GM21367 (cell line): ENCODE data around the gene CALN1.

Source experiments
- ATAC-seq: cut with Tn5 transposase; IDR thresholded peaks from one replicate; pipeline ENCODE4 v1.9.1; 2021; ENCODE audit not compliant: unreplicated experiment

The CALN1 gene

GRCh38 chr7:72053292-72053691, 358.8 kb downstream of the CALN1 start:
- ATAC-seq: no peak

DNA sequence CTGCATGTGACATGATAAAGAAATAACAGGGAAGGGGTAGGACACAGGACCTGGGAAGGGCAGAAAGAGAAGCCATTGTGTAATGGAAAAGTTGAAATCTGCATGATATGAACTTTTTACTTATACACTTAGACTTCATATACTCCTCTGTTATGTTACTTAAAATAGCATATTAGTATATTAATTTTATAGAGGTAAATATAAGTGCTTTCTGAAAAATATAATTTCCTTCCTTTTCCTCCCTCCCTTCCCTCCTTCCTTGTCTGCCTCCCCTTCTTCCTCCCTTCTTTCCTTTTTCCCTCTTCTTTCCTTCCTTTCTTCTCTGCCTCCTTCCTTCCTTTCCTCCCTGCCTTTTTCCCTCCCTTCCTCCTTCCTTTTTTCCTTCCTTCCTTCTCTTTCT, 363.7 kb downstream of the CALN1 start:
- ATAC-seq: no peak

- no peak for ATAC-seq
Measured at GRCh38 chr7:72042855-72043254, 369.3 kb downstream of the CALN1 start.

- no peak for ATAC-seq
Measured at GRCh38 chr7:72040641-72041040, 371.5 kb downstream of the CALN1 start.

- no peak for ATAC-seq
Measured at GRCh38 chr7:72039460-72039859, 372.7 kb downstream of the CALN1 start.

DNA sequence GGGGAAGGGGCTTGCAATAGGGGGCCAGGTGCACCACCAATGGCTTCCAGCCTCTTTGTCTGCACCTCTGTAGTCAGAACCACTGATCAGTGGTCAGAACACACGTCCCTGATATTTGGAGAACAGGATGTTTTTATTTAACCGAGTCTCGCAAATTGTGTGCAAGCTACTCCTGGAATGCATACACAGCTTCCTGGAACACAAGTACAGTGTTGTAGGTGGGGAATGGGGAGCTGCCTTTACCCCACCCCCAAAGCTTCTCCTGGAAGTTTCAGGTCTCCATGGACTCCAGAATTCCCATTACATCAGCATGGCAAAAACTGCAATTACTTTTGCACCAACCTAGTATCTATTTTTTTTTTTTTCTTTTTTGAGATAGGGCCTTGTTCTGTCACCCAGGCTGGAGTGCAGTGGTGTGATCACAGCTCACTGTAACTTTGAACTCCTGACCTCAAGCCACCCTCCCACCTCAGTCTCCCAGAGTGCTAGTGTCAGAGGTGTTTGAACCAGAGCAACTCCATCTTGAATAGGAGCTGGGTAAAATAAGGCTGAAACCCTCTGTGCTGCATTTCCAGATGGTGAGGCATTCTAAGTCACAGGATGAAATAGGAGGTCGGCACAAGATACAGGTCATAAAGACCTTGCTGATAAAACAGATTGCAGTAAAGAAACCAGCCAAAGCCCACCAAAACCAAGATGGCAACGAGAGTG, 374.0 kb downstream of the CALN1 start:
- no peak for ATAC-seq

GRCh38 chr7:72037516-72037915, 374.6 kb downstream of the CALN1 start:
- ATAC-seq: no peak

- ATAC-seq: no peak
Measured at GRCh38 chr7:72035266-72035665, 376.9 kb downstream of the CALN1 start.

- no peak for ATAC-seq
Measured at GRCh38 chr7:72032934-72033333, 379.2 kb downstream of the CALN1 start.

DNA sequence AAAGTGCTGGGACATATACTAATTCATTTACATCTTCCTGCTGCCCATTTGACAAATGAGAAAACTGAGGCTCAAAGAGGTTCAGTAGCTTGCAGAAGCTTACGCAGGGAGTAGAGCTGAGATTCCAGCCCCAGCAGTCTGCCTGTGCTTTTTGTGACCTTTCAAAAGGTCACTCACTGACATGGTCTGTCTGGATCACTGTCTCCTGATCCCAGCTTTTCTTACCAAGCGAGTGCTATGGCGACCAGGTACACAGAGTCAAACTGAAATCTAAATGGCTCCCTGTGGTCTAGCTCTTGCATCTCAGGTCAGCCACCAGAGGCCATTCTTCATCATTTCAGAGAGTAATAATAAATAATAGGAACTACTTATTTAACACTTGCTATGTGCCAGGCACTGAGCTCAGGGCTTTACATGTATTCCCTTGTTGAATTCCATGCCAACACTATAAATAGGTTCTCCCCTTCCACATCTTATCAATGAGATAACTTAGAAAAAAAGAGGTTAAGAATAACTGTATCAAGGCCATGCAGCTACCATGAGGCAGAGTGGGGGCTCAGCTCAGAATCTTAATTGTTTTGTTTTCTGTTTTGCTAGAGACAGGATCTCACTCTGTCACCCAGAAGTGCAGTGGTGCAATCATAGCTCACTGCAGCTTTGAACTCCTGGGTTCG, 381.0 kb downstream of the CALN1 start:
- ATAC-seq: no peak

DNA sequence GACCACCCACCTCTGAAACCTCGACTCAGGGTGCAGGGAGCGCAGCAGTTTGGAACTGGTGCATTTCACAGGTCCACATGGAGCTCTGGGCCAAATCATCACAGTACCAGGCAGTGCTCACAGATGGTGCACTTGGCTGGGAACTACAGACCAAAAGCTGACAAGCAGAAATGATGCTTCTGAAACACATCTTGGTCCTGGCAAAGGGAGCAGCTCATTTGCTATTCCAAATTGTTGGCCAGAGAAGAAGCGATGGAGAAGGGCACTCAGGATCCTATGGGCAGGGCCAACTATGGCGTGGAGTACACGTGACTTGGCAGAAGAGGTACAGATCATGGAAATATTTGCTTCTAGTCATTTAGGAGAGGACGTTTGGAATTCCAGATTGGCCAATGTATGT, 383.9 kb downstream of the CALN1 start:
- ATAC-seq: no peak

- no peak for ATAC-seq
Measured at GRCh38 chr7:72025381-72025960, 386.7 kb downstream of the CALN1 start.

GRCh38 chr7:72023926-72024325, 388.2 kb downstream of the CALN1 start:
- no peak for ATAC-seq

DNA sequence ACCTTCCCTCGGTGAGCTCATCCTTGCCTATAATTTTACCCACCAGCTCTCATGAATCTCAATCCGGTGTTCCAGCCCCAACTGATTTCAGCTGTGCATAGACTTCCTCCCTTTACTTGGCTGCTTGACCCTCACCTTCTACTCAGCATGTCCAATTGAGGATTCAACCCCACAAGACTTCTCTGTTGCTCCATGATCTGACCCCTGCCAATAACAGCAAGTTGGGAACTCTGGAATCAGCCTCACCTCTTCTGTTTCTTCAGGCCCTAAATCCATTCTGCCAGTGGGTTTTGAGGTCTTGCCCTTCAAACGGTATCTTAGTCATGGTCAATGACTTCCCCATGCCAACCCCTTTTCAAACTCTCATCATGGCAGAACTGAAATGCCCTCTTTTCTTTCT, 390.4 kb downstream of the CALN1 start:
- no peak for ATAC-seq

GRCh38 chr7:72020311-72020710, 391.8 kb downstream of the CALN1 start:
- no peak for ATAC-seq

GRCh38 chr7:72019436-72019835, 392.7 kb downstream of the CALN1 start:
- ATAC-seq: no peak

GRCh38 chr7:72017756-72018155, 394.4 kb downstream of the CALN1 start:
- no peak for ATAC-seq

DNA sequence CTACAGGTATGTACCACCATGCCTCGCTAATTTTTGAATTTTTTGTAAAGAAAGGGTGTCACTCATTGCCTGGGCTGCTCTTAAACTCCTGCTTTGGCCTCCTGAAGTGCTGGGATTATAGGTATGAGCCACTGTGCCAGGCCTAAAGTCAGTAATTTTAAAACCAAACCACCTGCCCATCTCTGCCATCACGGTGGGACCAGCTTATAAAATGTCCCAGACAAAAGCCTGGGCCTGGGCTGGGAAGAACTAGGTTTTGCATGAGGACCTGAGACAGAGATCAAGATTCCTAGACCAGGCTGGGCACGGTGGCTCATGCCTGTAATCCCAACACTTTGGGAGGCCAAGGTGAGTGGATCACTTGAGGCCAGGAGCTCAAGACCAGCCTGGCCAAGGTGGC, 395.6 kb downstream of the CALN1 start:
- ATAC-seq: no peak

DNA sequence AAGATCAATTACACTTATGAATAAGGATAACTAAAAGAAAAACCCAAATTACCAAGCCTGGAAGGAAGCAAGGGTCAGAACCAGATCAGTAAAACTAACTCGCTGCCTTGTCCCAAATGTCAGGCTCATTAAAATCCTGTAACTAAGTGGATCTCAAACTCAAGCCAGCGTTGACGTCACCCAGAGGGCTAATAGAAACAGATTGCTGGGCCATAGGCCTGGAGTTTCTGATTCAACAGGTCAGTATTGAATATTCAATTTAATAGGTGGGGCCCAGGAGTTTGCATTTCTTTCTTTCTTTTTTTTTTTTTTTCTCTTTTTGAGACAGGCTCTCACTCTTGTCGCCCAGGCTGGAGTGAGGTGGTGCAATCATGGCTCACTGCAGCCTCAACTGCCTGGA, 397.0 kb downstream of the CALN1 start:
- ATAC-seq: no peak

- no peak for ATAC-seq
Measured at GRCh38 chr7:72007018-72007417, 405.1 kb downstream of the CALN1 start.

- ATAC-seq: no peak
Measured at GRCh38 chr7:72003236-72003635, 408.9 kb downstream of the CALN1 start.

GRCh38 chr7:71996141-71996540, 416.0 kb downstream of the CALN1 start:
- no peak for ATAC-seq
